GM21390 (cell line): ENCODE results near the gene TDG.

Experiments
- ATAC-seq: cut with Tn5 transposase; IDR thresholded peaks from one replicate; pipeline ENCODE4 v1.9.1; 2021; ENCODE audit not compliant: unreplicated experiment

TDG gene

GRCh38 chr12:103958621-103959020, 7.1 kb upstream of the TDG start:
- ATAC-seq: no peak

DNA sequence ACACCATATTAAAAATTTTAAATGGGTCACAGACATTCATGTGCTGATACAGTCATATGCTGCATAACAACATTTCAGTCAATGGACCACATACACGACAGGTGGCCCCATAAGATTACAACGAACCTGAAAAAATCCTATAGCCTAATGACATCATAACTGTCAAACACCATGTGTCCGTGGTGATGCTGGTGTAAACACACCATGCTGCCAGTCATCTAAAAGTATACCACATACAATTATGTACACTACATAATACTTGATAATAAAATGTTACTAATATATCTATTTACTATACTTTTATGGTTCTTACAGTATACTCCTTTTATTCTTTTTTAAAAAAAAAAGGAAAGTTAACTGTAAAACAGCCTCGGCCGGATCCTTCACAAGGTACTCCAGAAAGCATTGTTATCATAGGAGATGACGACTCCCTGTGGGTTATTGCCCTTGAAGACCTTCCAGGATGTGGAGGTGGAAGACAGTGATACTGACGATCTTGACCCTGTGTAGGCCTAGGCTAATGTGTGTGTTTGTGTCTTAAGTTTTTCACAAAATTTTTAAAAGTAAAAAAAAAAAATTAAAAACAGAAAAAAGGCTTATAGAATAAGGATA, 5.0 kb upstream of the TDG start:
- no peak for ATAC-seq

DNA sequence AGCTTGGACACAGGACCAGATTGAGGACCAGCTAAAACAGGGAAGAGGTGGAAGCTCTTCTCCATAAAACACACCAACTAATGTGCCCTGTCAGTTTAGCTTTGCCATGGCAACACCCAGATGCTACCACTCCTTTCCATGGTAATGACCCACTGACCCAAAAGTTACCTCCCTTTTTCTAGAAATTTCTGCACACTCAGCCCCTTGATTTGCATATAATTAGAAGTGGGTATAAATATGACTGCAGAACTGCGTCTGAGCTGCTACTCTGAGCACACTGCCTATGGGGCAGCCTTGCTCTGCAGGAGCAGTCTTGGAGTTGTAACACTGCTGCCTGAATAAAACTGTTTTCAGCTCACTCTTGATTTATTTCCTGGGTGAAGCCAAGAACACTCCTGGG, 3.2 kb upstream of the TDG start:
- no peak for ATAC-seq

- no peak for ATAC-seq
Measured at GRCh38 chr12:103964805-103965204, 867 bp upstream of the TDG start.

DNA sequence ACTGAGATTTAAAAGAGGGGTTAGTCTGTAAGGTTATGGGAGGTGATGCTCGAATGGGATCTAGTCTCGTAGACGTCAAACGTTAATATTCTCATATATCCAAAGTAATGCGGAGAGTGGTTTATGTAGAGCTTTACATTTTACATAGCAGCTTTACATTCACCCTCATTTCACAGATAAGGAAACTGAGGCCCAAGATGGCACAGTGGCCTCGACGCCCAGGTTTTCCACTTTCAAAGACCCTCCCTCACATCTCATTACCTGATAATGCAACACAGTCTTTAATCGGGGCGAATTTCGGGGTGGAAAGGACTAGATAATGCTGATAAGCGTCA, 450 bp upstream of the TDG start:
- ATAC-seq: no peak

- ATAC-seq: no peak
Measured at GRCh38 chr12:103966736-103967135, 1.1 kb downstream of the TDG start.

- ATAC-seq: no peak
Measured at GRCh38 chr12:103969391-103969790, 3.7 kb downstream of the TDG start.

- no peak for ATAC-seq
Measured at GRCh38 chr12:103973909-103974308, 8.2 kb downstream of the TDG start.

DNA sequence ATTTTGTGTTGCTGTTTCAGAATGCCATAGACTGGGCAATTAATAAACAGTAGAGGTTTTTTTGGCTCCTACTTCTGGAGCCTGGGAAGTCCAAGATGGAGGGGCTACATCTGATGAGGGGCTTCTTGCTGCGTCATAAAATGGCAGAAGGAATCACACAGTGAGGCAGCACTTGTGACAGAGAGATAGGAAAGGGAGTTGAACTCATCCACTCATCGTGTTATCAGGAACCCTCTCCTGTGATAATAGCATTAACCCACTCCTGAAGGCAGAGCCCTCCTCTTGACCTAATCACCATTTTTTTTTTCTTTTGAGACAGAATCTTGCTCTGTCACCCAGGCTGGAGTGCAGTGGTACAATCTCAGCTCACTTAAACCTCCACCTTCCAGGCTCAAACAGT, 9.7 kb downstream of the TDG start:
- ATAC-seq: no peak

GRCh38 chr12:103978384-103978982, 12.8 kb downstream of the TDG start:
- ATAC-seq: no peak

GRCh38 chr12:103986829-103987228, 21.2 kb downstream of the TDG start:
- ATAC-seq: no peak

GRCh38 chr12:103994235-103994634, 28.6 kb downstream of the TDG start:
- no peak for ATAC-seq

DNA sequence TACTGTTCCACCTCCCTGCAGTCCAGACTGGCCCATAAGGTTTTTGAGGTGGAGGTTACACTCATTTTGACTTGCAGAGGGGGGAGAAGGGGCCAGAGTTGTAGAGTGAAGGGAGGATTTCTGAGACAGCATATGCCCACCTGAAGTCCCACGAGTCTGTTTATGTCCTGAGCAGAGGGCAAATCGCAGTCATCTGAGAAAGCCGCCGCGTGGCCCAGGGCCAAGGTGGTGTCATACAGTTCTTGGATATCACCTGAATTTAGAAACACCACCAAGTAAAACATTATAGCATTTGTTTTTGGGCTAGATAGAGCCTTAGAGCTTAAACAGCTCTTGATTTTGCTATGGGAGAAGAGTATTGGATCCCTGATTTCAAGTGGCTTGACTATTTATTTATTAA, 30.9 kb downstream of the TDG start:
- ATAC-seq: no peak

DNA sequence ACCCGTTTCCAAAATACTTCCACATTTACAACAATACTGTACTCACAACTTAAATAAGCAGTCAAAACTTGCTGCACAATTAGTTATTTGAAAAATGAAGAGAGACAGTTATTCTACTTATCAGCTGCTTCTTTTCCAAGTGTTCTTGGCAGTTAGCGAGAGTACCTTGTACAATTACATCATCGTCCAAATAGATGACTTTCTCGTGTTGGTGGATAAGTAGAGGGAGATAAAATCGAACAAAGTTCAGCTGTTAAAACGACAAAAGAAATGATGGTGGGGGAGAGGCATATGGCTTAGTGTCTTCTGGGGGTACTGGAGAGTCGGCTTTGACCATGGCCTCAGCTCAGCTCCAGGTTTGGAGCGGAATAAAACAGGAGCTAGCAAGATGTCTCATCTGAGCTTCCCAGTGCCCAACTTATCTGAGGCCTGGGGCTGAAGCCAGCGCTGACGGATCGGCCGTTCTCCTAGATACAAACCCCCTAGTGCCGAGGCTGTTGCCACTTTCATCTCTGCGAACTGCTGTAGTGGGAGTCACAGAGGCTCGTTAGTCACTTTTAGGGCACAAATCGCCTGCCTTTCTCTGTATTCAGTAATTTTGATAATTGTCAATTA, 31.7 kb downstream of the TDG start:
- ATAC-seq: no peak

DNA sequence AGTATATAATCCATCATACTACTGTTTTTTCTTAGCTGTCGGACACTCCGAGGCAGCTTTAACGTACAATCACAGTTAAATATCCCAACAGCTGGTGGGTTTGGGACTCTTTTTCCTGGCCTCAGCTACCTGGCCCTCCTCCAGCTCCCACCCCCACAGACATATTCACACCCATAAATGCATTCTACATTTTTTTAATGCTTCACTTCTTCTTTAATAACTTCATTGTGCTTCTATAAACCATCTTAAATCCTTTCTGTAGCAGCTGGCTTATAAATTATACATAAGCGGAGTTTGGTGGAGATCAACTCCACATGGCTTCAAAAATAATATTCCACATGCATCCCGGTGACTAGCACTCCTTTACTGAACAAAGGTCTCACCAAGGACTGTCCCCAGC, 33.3 kb downstream of the TDG start:
- no peak for ATAC-seq

GRCh38 chr12:104000807-104001434, 35.2 kb downstream of the TDG start:
- ATAC-seq: no peak

- no peak for ATAC-seq
Measured at GRCh38 chr12:104002686-104003085, 37.0 kb downstream of the TDG start.

DNA sequence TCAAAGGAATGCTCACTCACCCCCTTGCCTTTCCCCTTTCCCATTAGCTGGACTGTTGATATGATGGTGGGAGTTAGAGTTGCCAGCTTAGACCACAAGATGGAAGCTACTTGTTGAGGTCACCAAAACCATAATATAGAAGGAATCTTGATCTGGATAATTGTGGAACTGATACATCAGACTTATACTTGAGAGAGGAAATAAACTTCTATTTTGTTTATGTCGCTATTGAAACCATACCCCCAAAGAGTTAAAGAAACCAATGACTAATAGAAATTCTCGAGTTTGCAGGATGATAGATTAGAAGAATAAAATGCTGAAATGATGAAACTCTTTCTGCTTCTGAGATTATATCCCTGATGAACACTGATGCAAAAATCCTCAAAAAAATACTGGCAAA, 37.9 kb downstream of the TDG start:
- ATAC-seq: no peak

DNA sequence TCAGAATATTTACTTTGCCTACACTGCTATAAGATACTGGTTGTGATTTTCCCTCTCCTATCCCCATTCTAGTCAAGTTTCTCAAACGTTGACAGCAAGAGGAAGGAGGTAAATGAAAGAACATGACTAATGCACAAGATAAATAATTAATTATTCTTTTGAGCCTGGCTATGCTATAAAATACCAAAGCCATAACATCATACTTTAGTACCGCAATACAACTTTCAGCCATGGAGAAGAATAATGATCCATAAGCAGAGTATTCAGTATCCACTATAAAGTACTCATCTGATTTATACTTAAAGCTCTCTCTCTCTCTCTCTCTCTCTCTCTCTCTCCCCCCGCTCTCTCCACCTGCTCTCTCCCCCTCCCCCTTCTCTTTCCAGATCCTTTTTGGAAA, 41.3 kb downstream of the TDG start:
- ATAC-seq: no peak

DNA sequence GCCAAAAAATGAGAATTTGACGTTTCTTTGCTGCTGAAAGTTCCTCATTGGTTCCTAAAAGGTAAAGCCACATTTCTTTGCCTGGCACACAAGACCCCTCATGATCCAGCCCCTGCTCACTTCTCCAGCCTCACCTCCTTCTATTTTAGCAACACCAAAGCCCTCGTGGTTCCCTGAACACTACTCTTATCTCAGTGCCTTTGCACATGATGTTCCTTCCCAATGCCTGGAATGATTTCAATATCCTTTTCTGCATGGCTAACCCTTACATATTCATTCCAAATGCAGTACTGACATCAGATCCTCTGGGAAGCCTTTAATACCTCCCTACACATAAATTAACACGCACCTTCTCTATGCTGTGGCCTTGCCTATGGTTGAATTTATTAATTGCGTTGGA, 44.4 kb downstream of the TDG start:
- ATAC-seq: no peak

- ATAC-seq: no peak
Measured at GRCh38 chr12:104010606-104011169, 45.0 kb downstream of the TDG start.

DNA sequence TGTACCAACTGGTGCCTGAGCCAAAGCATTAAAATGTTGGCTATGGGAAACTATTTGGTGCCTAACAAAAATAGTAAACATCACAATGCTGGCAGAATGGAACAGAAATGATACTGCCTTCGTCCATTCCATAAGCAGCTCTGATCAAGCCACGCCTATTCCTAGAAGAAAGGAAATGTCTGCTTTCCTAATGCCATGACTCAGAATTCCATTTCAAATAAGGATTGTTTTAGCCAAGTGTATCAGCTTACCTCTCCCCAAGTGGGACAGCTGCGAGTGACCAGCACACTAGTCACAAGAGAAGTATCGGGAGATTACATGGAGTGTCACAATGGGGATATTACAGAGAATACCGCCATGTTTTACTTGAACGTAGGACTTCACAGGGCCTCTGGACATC, 45.6 kb downstream of the TDG start:
- ATAC-seq: no peak
